ENCODE results near the gene SULT1C4.
"Not testable (repeated sequence)": the region's sequence is repeated elsewhere in the genome, so short reads cannot be mapped to it uniquely, and the experiment has no call there.

The SULT1C4 gene

DNA sequence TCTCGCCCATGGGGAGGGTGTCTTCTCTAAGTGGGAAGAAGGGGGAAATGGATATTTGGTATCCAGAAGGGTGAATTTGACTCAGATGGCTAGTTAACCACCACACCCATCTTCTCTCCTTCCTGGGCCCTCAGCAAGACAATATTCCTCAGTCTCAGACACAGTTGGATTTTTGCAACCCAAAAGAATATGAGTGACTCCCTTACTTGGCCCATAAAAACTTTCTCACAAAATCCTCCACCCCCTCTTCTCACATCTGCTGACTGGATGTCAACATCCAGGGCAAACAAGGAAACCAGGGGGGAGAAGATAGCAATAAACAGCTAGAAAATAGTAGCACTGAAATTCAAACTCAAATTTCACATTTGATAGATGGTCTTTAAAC lies 35.9 kb downstream of the SULT1C4 start:
- DNase-seq (ENCODE audit: low read depth in 2 of 2), result no peak

DNA sequence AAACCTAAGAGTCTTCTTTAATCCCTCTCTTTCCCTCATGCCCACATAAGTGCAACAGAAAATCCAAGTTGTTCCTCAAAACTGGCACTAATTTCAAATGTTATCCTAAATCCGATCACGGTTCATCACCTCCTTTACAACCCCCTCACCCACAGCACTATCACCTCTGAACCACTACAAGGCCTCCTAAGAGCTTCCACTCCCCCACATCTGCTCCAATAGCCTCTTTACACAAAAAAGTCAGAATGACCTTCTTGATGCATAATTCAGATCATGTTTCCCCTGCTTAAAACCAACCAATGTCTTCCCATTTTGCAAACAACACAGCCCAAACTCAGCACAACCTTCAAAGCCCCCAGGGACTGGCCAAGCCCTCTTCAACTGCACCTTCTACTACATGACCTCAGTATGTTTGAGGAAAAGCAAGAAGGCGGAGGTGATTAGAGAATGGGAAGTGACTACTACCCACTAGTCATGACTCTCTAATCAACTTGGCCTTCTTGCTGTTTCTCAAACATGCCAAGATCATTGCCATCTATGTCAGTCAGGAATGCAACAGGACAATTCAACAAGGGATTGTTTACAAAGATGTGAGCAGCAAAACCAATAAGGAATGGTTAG lies 36.6 kb downstream of the SULT1C4 start:
- DNase-seq (ENCODE audit: low read depth in 2 of 2), result no peak

DNA sequence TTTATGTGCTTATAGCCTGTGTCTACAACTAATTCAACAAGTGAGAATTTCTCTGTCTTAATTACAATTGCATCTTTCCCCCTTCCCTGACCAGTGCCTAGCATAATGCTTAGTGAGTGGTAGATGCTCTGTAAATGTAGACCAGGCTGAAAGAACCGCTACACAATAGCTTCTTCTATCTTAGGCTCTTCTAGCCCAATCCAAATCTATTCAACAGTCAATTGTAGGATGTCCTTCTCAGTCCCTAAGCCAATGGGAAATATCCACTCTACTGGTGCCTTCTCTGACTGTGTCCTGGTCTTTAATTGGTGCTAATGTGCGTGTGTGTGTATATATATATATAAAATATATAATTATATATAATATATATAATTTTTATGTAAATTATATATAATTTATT lies 37.2 kb downstream of the SULT1C4 start:
- DNase-seq (ENCODE audit: low read depth in 2 of 2), result no peak

DNA sequence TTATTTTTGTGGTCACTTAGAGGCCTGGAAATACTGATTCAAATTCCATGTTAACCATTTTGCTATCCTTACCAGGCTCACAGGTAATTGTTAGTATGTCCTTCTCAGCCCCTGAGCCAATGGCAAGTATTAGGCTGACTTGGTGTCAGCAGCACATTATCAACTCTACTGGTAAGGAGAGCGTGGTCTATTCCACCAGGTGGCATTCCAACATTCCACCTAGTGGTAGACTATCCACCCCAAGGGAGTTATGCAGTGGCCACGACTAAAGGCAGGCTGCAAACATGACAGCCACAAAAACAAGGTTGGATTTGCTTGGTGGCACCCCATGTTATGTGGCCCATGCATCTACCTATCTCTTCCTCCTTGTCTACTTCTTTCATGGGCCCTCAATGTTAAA lies 39.5 kb downstream of the SULT1C4 start:
- DNase-seq (ENCODE audit: low read depth in 2 of 2), result no peak

DNA sequence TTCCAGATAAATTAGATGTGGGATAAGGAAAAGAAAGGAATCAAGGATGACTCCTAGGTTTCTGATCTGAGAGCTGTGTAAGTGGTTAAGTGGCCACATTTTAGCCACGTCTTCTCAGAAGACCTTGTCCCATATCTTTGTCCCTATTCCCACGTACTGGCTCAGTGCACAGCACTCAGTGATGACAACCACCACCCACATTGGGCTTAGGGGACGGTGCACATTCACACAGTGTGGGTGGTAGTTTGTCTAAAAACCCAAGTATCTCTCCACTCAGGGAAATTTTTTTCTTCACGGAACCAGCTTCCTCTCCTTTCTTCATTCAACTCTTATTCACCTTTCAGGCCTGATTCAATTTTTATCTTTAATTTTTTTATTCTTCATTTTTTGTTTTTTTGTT lies 40.7 kb downstream of the SULT1C4 start:
- DNase-seq (ENCODE audit: low read depth in 2 of 2), result no peak

DNA sequence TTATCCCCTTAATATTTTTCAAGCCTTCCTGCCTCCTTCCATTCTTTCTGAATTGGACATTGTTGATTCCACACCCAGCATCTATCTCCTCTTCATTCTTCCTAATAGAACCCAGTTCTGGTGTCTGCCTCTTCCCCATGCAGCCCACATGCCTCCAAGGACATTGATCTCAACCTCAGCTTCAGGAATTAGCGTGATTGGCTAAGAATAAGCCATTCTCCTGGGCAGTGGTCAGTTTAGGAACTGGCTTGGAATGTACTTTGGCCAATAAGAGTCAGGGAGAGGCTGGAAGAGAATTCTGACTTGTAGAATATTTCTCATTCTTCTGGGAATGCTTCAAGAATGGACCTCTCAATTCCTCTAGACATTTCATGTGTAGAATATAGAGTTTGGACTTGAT lies 45.3 kb downstream of the SULT1C4 start:
- DNase-seq (ENCODE audit: low read depth in 2 of 2), result no peak

DNA sequence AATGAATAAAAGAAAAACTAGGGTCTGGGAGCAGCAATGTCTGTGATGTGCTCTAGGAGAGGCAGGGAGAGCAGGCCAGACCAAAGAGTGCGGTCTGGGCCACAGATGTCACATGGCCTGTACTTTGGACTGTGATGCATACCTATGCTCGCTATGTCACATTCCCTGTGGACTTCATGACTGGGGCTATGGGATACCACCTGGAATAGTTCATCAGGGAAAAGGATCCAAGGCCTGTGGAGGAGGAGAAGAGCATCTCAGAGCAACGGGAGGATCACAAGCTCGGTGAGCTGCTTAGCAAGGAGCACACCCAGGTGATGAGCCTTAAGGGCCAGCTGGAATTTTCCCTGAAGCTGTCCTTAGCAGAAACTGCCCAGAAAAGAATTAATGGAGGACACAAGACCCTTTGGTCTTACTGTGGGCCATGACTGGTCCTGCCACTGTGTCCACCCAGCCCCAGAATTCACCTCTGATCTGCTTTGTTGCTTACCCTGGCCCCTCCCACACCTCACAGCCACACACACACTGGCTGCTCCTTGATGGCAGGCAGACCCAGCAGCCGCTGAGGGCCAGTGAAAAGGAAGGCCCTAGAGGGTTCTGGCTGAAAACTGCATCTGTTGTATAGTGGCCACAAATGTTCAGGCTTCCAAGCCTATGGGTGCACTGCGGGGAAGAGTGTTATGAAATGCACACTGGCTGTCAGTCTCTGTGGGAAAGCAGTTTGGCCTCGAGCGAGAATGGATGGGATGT lies 45.9 kb downstream of the SULT1C4 start:
- DNase-seq (ENCODE audit: low read depth in 2 of 2), result no peak

DNA sequence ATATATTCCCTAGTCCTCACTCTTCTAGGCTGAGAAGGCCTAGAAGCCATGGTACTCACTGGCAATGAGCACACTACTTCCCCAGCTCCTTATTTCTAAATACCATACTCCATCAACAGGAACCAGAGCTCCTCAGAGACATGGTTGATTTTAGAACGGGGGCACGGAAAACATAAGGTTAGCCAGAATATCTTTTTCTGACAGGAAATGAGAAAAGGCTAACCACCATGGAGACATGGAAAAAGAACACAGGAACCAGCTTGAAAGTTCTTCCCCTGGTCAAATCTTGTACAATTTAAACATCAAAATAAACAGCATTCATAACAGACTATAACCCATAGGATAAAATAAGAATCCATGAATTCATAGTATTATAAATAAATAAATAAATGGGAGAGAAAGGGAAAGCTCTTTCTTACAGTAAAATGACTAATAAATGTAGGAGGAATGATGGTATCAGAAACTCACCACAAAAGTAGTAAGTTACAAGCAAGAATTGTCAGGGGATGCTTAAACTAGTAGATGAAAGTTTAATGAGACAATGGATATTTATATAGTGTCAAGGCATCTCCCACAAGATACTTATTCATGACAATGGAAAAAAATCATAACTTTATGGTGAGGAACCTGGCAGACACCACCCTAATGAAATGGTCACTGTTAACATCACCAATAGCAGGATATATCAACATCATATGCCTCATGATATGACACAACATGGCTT lies 50.7 kb downstream of the SULT1C4 start:
- DNase-seq (ENCODE audit: low read depth in 2 of 2), result no peak

DNA sequence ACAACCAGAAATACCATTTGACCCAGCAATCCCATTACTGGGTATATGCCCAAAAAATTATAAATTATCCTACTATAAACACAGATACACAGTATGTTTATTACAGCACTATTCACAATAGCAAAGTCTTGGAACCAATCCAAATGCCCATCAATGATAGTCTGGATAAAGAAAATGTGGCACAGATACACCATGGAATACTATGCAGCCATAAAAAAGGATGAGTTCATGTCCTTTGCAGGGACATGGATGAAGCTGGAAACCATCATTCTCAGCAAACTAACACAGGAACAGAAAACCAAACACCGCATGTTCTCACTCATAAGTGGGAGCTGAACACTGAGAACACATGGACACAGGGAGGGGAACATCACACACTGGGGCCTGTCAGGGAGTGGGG lies 57.8 kb downstream of the SULT1C4 start:
- DNase-seq (ENCODE audit: low read depth in 2 of 2), result not testable (repeated sequence)

DNA sequence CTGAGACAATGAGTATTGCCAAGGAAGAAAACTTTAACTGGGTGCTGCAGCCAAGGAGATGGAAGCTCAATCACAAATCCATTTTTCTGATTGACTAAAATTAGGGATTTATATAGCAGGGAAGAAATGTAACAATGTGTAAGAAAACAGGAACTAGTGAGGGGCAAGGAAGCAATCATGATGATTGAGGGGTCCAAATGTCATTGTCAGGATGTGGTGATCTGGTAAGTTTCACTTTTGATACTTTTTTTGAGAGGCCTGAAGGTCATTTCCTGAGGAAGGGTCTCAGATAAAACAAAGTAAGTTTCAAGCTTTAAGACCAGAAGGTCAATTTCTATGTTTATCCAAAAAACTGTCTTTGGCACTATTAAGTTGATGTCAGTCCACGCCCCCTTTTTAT lies 59.2 kb downstream of the SULT1C4 start:
- no peak for DNase-seq (ENCODE audit: low read depth in 2 of 2)
